ENCODE data around the gene KMT2C.

GRCh38 chr7:152180048-152180447 is 255.8 kb downstream of the KMT2C start:
- TF ChIP-seq, protein P1, sequence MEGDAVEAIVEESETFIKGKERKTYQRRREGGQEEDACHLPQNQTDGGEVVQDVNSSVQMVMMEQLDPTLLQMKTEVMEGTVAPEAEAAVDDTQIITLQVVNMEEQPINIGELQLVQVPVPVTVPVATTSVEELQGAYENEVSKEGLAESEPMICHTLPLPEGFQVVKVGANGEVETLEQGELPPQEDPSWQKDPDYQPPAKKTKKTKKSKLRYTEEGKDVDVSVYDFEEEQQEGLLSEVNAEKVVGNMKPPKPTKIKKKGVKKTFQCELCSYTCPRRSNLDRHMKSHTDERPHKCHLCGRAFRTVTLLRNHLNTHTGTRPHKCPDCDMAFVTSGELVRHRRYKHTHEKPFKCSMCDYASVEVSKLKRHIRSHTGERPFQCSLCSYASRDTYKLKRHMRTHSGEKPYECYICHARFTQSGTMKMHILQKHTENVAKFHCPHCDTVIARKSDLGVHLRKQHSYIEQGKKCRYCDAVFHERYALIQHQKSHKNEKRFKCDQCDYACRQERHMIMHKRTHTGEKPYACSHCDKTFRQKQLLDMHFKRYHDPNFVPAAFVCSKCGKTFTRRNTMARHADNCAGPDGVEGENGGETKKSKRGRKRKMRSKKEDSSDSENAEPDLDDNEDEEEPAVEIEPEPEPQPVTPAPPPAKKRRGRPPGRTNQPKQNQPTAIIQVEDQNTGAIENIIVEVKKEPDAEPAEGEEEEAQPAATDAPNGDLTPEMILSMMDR (IDR thresholded peaks at IDR 0.05; ENCODE audit: poor library complexity, severe bottlenecking) = no peak
- no peak for TF ChIP-seq SMC3 (conservative IDR thresholded peaks at IDR 0.05; ENCODE audit: poor library complexity)
- TF ChIP-seq MXI1 (conservative IDR thresholded peaks at IDR 0.05; ENCODE audit: poor library complexity, severe bottlenecking) = no peak
